GM18861 (cell line): ENCODE data around the gene DENND2D.

Experiments used
- ATAC-seq: cut with Tn5 transposase; IDR thresholded peaks from one replicate; pipeline ENCODE4 v1.9.1; 2021; ENCODE audit not compliant: unreplicated experiment

DENND2D gene

GRCh38 chr1:111199881-111200801 lies at the start of gene DENND2D:
Gene DENND2D (minus strand): TSS chr1:111200646. CDS start chr1:111200459, 187 bp downstream.
- ATAC-seq = no peak

- ATAC-seq = no peak
These were observed 49.5 kb upstream of the DENND2D start for GRCh38 chr1:111249960-111250359.

GRCh38 chr1:111247125-111247838 lies 46.8 kb upstream of the DENND2D start:
- no peak for ATAC-seq

GRCh38 chr1:111242805-111243523 lies 42.5 kb upstream of the DENND2D start:
- ATAC-seq = no peak

- no peak for ATAC-seq
These were observed 41.4 kb upstream of the DENND2D start for GRCh38 chr1:111241797-111242196.

- no peak for ATAC-seq
These were observed 37.8 kb upstream of the DENND2D start for GRCh38 chr1:111238056-111238795.

- ATAC-seq = no peak
These were observed 36.4 kb upstream of the DENND2D start for GRCh38 chr1:111236806-111237205.

GRCh38 chr1:111236379-111236778 lies 35.9 kb upstream of the DENND2D start:
- no peak for ATAC-seq

- no peak for ATAC-seq
These were observed 34.4 kb upstream of the DENND2D start for GRCh38 chr1:111234866-111235265.

- ATAC-seq = no peak
These were observed 33.8 kb upstream of the DENND2D start for GRCh38 chr1:111234258-111234657.

GRCh38 chr1:111232134-111232533 lies 31.7 kb upstream of the DENND2D start:
- no peak for ATAC-seq

- no peak for ATAC-seq
These were observed 28.3 kb upstream of the DENND2D start for GRCh38 chr1:111228748-111229126.

GRCh38 chr1:111227851-111228747 lies 27.7 kb upstream of the DENND2D start:
- no peak for ATAC-seq

GRCh38 chr1:111227434-111227833 lies 27.0 kb upstream of the DENND2D start, which contains the start of gene CHI3L2:
Gene CHI3L2 (plus strand): TSS chr1:111227713. CDS start chr1:111227730, 17 bp downstream.
- ATAC-seq = no peak

GRCh38 chr1:111225717-111226400 lies 25.4 kb upstream of the DENND2D start:
- ATAC-seq = no peak

- no peak for ATAC-seq
These were observed 24.6 kb upstream of the DENND2D start for GRCh38 chr1:111225091-111225490.

GRCh38 chr1:111223126-111223685 lies 22.8 kb upstream of the DENND2D start:
- ATAC-seq = no peak

GRCh38 chr1:111222308-111223125 lies 22.1 kb upstream of the DENND2D start:
- ATAC-seq = no peak
